ENCODE measurements around the gene COPS7A.

Gene COPS7A

GRCh38 chr12:6767353-6768319, 43.8 kb downstream of the COPS7A start:
- H3K4me3 ChIP-seq (ENCODE audit: low read depth, low read length) = peak overlapping the region; percentile 66
- no peak for DNase-seq (ENCODE audit: low read depth)
- TF ChIP-seq, protein P1, sequence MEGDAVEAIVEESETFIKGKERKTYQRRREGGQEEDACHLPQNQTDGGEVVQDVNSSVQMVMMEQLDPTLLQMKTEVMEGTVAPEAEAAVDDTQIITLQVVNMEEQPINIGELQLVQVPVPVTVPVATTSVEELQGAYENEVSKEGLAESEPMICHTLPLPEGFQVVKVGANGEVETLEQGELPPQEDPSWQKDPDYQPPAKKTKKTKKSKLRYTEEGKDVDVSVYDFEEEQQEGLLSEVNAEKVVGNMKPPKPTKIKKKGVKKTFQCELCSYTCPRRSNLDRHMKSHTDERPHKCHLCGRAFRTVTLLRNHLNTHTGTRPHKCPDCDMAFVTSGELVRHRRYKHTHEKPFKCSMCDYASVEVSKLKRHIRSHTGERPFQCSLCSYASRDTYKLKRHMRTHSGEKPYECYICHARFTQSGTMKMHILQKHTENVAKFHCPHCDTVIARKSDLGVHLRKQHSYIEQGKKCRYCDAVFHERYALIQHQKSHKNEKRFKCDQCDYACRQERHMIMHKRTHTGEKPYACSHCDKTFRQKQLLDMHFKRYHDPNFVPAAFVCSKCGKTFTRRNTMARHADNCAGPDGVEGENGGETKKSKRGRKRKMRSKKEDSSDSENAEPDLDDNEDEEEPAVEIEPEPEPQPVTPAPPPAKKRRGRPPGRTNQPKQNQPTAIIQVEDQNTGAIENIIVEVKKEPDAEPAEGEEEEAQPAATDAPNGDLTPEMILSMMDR (IDR thresholded peaks at IDR 0.05; ENCODE audit: low read depth, low read length, missing control alignments) = no peak

DNA sequence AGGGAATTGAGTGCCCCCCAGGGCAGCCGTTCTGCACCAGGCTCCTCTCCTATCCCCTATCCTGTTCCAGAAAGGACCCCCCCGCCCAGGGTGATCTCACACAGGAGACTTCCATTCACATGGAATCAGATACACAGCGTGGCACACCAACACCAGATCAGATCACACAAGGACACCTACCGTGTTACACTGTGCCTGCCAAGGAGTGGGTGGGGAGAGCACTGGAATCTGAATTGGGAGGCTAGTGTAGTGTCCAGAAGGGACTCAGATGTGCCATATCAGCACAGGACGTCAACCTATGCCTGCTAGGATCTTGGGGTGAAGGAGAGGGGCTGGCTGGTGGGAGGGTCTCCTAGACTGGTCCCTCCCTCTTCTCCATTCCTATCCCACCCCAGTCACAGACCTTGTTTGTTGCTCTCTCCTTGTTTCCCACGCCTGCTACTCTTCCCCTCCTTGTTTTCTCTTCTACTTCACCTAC, 44.6 kb downstream of the COPS7A start:
- TF ChIP-seq, protein P1 (IDR thresholded peaks at IDR 0.05; ENCODE audit: low read depth, low read length, missing control alignments) = no peak
- DNase-seq (ENCODE audit: low read depth) = no peak
- H3K4me3 ChIP-seq (ENCODE audit: low read depth, low read length) = no peak overlapping the region

DNA sequence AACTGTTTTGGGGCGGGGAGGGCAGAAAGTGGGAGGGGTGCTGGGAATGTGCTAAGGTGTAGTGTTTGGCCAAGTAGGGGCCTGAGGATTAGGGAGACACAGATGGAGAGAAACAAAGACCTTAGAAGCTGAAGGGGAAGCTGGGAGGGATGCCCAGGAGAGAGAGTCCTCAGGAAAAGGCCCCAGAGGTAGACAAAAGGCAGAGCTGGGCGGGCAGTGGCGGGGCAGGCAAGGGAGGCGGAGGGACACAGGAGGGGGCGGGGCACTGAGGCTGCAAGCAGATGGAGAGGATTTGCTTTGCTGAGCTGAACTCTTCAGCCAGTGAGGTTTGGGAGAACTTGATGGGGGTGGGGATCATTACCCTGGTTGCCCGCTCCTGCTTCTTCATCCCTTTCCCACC, 45.1 kb downstream of the COPS7A start:
- DNase-seq (ENCODE audit: low read depth) = no peak
- TF ChIP-seq, protein P1 (IDR thresholded peaks at IDR 0.05; ENCODE audit: low read depth, low read length, missing control alignments) = no peak
- no peak overlapping the region for H3K4me3 ChIP-seq (ENCODE audit: low read depth, low read length)

DNA sequence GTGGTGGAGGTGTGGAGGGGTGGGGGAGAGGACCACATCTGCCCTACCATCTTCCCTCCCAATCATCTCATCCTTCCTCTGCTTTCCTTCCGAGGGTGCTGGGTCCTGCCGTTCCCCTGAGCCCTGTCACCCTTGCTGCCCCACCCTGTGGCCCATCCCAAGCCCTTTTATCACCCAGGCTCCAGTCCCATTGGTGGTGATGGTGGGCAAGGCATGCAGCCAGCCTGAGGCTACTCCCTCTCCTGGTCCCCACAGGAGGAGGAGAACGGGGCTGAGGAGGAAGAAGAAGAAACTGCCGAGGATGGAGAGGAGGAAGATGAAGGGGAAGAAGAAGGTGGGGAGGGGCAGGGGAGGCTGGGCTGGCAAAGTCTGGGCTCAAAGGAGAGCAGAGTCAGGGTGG, 45.8 kb downstream of the COPS7A start:
- DNase-seq (ENCODE audit: low read depth) = no peak
- no peak overlapping the region for H3K4me3 ChIP-seq (ENCODE audit: low read depth, low read length)
- TF ChIP-seq, protein P1 (IDR thresholded peaks at IDR 0.05; ENCODE audit: low read depth, low read length, missing control alignments) = no peak

DNA sequence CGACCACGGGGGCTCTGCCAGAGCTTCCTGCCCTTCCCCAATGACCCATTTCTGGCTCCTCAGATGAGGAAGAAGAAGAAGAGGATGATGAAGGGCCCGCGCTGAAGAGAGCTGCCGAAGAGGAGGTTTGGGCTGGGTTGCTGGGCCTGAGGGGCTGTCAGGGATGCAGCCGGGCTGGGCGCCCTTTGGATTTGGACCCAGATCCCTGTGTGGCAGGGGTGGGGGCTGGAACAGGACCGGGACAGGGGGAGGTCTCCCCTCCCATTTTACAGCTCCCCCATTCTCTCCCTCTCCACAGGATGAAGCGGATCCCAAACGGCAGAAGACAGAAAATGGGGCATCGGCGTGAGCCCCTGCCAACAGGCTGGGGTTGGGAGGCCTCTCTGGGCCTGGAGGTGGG, 46.2 kb downstream of the COPS7A start:
- no peak for DNase-seq (ENCODE audit: low read depth)
- no peak overlapping the region for H3K4me3 ChIP-seq (ENCODE audit: low read depth, low read length)
- TF ChIP-seq, protein P1 (IDR thresholded peaks at IDR 0.05; ENCODE audit: low read depth, low read length, missing control alignments) = no peak

DNA sequence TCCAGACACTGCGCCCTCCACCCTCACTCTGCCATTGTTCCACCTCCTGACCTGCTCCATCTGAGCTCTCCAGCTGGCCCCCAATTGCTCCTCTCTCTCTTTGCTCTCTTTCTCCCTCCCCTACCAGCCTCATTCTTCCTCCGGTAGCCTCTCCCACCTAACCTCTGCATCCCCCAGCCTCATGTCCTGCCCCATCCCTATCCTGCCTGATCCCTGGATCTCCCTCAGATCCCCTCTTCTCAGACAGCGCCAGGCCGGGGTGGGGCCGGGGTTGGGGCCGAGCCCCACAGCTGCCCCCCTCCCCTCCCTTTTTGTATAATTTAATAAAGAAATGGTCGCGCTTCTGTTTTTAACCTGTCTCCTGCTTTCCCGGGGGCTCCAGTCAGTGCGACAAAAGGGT, 46.8 kb downstream of the COPS7A start:
- no peak for DNase-seq (ENCODE audit: low read depth)
- TF ChIP-seq, protein P1 (IDR thresholded peaks at IDR 0.05; ENCODE audit: low read depth, low read length, missing control alignments) = no peak
- H3K4me3 ChIP-seq (ENCODE audit: low read depth, low read length) = no peak overlapping the region
